DMS 273 (cell line): ENCODE measurements around the gene PDCL3.

Experiments used
- DNase-seq: peaks from one replicate; lab custom pipeline; 2025; ENCODE audit not compliant: unreplicated experiment; lab: John Stamatoyannopoulos, UW

The PDCL3 gene

GRCh38 chr2:100562613-100563406 lies at the start of gene PDCL3:
PDCL3 (plus strand) TSS chr2:100562993; CDS start chr2:100563068, 75 bp downstream.
- peak; percentile 99 for DNase-seq

DNA sequence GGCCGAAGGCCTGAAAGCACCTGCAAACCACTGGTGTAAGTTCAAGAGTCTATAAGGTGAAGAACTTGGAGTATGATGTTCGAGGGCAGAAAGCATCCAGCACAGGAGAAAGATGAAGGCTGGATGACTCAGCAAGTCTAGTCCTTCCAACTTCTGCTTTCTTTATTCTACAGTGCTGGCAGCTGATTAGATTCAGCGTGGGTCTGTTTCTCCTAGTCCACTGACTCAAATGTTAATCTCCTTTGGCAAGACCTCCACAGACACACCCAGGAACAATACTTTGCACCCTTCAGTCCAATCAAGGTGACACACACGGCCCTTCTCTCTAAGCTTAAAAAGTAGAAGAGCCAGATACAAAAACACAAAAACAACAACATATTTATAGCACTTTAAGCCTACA lies 49.1 kb upstream of the PDCL3 start:
- no peak for DNase-seq

GRCh38 chr2:100517556-100517955 lies 45.2 kb upstream of the PDCL3 start:
- DNase-seq = no peak

GRCh38 chr2:100518801-100519200 lies 44.0 kb upstream of the PDCL3 start:
- DNase-seq = no peak

DNA sequence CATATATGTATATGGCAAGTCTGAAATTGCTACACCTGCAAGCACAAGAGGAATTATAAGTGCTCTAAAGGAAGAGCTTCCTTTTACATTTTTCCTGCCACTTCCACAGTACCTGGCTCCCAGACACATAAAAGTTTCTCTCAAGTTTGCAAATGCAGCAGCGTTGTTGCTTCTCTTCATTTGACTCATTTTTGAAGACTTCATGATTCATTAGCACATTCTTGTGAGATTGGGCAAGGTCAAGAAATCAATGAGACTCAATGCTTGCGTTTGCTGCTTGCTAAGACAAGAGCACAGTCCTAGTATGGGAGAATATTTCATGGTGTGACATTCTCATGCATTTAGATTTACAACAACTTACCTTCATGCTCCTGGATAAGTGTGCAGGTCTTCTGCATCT lies 42.6 kb upstream of the PDCL3 start:
- DNase-seq = no peak

DNA sequence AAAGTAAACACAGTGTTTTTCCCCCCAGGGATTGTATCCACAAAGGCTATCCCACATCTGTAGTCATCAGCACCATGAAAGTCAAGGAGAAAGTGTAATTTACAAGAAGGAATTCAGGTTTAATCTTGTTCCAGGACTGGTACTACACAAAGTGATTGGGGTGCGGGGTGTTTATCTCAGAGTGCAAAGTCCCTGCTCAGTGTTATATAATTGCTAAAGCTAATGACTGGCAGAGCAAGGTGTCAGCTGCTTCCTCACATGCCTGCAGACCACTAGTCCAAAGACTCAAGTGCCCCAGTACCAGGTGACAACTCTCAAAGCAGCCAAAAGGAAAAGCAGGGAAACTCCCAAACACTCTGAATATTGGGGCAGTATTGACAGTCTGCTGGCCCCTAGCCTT lies 40.4 kb upstream of the PDCL3 start:
- no peak for DNase-seq

GRCh38 chr2:100524331-100524730 lies 38.5 kb upstream of the PDCL3 start:
- no peak for DNase-seq

- no peak for DNase-seq
Observed at GRCh38 chr2:100526868-100527267, 35.9 kb upstream of the PDCL3 start.

DNA sequence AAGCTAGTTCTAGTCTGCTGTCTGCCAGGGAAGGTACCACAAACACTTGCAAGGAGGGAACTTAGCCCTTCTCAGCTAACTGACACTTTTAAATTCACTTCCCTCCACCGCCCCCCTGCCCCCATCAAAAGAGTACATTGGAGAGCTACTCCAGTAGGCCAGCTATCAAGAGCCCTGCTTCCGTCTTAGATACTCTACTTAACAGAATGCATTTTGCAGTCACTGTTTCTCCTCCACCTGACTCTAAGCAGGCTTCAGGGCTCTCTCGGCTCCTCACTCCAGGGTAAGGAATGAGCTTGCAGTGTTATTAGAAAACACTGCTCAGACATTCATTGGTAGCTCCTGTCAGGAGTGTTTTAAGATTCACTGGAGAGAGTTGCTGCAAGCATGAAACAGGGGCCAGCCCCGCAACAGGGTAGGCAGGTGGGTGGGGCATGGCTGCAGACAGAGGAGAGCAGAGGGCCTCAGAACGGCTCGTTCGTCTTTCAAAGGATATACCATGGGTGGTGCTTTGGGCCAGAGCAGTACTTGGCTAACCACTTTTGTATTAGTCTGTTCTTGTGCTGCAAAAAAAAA lies 35.3 kb upstream of the PDCL3 start:
- no peak for DNase-seq

DNA sequence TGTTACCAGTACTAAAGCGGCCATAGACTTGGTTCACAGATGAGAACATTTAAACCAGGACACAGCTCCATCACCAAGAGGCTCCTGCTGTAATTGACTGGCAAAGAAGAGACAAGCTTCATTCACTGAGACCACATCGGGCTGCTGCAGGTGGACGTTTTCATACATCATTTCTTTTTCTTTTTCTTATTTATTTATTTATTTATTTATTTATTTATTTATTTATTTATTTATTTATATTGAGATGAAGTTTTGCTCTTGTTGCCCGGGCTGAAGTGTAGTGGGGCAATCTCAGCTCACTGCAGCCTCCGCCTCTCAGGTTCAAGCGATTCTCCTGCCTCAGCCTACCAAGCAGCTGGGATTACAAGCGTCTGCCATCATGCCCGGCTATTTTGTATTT lies 33.6 kb upstream of the PDCL3 start:
- no peak for DNase-seq

- no peak for DNase-seq
Observed at GRCh38 chr2:100529900-100530299, 32.9 kb upstream of the PDCL3 start.

GRCh38 chr2:100535855-100536254 lies 26.9 kb upstream of the PDCL3 start:
- no peak for DNase-seq

DNA sequence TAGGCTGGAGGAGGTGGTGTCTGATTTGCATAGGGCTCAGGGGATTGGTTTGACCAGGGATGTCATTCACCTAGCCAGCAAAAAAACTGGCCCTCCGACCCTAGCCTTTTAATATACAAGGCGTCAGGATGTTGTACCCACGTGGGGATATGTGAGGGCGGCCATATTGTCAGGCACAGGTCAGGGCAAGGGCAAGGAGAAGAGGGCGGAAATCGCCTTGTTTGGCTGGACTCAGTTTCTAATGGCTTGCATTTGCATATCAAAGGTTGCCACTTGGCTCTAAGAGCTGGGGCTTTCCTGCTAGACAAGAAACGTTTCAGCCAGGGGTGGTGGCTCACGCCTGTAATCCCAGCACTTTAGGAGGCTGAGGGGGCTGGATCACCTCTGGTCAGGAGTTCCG lies 24.9 kb upstream of the PDCL3 start:
- DNase-seq = no peak

DNA sequence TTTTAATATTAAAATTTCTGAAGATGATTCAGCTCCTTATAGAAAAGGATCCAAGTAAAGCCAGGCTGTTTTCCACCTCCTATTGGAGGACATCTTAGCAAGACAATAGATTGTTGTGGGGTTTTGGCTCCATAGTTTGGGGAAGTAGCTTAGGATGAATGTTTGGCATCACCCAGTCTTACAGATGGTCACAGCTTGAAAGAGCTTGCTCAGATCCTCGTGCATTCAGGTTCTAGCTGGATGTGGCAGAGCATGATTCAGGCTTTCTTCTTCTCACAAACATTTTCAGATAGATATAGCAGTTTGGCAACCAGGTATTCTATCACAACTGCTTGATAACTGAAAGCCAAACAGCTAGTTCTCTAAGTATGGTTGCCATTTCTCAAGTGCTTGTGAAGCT lies 23.6 kb upstream of the PDCL3 start:
- DNase-seq = no peak

- DNase-seq = no peak
Observed at GRCh38 chr2:100541404-100541803, 21.4 kb upstream of the PDCL3 start.

DNA sequence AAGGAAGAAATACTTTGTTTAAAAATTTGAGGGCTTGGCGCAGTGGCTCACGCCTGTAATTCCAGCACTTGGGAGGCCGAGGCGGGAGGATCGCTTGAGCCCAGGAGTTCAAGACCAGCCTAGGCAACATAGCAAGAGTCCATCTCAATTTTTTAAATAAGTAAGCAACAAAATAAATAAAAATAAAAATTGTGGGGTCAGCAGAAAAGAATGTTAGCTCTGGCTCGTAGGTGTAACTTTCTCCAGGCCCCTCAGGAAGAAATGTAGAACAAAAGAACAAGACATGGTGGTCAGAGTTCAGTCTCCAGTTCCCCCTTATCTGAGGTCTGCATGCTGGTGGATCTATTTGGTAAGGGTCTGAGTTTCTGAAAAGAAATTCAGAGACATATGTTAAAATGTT lies 20.4 kb upstream of the PDCL3 start:
- DNase-seq = no peak

DNA sequence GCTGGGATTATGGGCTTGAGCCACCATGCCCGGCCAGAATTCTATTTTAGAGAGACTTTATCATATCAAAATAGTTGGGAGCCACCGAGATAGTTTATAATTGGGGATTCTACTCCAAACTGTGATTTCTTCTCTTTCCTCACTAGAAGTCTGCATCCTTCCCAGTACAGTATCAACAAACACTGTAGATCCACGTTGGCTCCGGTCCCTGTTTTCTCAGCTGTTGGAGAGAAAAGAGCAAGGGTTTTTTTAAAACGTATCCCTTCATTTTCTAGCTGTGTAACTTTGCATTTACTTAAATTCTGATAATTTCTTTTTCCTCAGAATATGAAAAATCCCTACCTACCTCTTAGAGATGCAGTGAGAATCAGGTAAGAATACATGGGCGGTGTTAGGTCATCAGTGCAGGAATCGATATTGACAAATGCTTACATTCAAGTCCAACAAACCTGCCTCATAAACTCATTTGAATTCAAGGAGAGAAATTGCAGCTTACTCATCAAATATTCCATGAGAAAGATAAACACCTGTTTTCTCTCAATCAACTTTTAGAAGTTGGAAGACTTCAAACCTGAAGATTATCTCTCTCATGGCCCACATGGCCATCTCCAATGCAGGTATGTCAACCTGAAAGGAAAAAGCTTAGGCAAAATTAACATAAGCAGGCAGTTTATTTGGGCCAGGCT lies 17.7 kb upstream of the PDCL3 start:
- DNase-seq = no peak

DNA sequence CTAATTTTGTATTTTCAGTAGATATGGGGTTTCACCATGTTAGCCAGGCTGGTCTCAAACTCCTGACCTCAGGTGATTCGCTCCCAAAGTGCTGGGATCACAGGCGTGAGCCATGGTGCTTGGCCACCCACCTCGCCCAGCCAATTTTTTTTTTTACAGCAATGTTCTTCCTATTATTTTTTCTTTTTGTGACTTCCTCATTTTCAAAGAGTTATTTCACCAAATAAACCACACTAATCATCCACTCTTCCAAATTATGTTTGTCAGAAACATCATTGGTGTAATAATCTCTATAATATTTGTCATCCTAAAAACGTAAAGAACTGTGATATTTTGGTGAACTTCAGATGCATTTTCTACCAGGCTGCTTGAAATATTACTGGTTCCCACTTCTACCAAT lies 16.3 kb upstream of the PDCL3 start:
- no peak for DNase-seq

DNA sequence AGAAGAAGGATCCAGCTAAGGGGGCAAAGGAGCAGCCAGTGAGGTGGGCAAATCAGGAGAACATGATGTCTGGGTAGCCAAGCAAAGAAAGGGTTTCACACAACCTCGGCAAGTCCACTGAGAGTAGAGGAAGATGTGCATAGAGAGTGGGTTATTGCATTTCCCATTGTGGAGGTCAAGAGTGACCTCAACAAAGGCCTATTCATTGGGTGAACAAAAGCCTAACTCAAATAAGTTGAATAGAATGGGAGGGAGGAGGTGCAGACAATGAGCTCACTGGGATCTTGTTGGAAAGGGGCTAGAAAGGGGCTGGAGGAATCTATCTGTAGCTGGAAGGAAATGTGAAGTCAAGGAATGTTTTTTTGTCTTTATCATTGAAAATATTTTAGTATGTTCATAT lies 14.0 kb upstream of the PDCL3 start:
- DNase-seq = no peak

DNA sequence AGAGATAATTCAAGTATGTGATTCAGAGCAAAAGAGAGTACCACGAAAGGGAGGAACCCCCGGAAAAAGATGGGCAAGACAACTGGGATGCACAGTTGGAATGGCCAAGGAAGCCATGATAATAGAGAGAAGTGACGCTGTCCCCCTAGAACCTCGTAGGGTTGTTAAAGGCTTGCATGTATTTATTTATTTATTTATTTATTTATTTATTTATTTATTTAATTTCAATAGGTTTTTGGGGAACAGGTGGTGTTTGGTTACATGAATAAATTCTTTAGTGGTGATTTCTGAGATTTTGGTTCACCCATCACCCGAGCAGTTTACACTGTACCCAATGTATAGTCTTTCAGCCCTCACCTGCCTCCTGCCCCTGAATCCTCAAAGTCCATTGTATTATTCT lies 11.5 kb upstream of the PDCL3 start:
- DNase-seq = no peak

GRCh38 chr2:100554798-100555407 lies 7.9 kb upstream of the PDCL3 start:
- no peak for DNase-seq

DNA sequence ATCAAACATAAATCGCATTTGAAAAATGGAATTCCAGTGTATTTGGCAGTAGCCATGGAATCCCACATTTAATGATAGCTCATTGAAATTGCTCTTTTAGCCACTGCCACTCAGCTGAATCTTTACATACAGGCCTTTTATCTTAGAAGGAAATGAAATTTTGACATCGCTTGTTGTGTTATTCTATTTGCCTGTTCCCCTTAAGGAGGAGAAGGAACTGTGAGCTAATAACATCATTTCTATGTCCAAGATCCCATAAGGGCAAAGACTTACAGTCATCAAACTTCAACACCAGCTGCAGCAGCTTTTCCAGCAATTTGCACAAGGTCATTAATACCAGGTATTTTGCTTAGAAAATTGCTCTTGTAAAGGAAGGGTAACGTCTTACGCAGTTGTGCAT lies 6.0 kb upstream of the PDCL3 start:
- DNase-seq = no peak
